Left renal cortex interstitium (tissue), 4 donors: Measurements from ENCODE around the gene PSENEN. TPM values are rescaled to one million over a fixed set of nuclear protein-coding genes. Genes with fewer than 3 reads are reported as not detected.
"Not testable (repeated sequence)": the region's sequence is repeated elsewhere in the genome, so short reads cannot be mapped to it uniquely, and the experiment has no call there.

Source experiments
- DNase-seq, 4 donors: peaks; one replicate each; pipeline ENCODE4 v3.0.0-alpha.2; 2013; ENCODE audit warnings: low read depth in 4 of 4, low spot score in 2 of 4, missing footprints in 1 of 4
- polyA plus RNA-seq, 4 donors: library from polyadenylated mRNA; unstranded; fragments of 120-200 nt; gene quantifications; one replicate each; pipeline ENCODE4 v1.2.1, GENCODE V29; 2013; ENCODE audit not compliant: insufficient read length in 4 of 4

Gene PSENEN
- polyA plus RNA-seq, 4 donors = 54.5 to 78.6 (median 66.5) TPM

DNA sequence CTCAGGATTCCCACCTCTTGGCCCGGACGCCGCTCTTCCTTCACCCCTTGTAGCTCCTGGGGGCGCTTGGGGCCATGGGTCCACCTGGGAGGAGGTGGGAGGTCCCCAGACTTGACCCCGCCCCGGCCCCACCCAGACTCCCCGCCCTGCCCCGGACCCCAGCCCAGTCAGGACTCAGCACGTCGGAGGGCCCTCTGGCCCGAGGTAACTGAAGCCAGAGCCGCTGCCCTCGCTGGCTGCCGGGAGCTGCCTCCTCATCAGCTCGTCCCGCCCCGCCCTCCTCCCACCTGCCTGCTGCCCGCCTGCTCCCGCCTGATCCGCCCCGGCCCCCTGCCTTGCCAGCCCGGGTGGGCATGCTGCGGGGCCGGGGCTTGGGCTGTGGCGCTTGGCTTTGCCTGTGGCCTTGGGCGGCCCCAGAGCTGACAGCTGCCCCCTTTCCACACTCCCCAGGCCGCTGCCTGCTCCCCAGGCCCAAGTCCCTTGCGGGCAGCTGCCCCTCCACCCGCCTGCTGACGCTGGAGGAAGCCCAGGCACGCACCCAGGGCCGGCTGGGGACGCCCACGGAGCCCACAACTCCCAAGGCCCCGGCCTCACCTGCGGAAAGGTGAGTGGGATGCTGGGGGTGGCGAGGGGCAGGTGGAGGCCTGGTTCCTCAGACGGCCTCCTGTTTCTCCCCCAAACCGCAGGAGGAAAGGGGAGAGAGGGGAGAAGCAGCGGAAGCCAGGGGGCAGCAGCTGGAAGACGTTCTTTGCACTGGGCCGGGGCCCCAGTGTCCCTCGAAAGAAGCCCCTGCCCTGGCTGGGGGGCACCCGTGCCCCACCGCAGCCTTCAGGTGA is 39.3 kb downstream of the PSENEN start:
- DNase-seq = no peak

DNA sequence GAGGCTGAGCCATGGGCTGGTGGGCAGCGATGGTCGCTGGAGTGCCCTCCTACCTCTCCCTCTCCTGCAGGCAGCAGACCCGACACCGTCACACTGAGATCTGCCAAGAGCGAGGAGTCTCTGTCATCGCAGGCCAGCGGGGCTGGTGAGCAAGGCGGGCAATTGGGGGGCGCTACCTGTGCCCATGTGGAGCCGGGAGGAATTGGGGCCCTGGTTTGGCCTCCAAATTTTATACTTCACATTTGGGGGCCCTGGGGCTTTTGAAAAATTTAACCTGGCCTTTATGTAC is 39.8 kb downstream of the PSENEN start:
- no peak for DNase-seq

DNA sequence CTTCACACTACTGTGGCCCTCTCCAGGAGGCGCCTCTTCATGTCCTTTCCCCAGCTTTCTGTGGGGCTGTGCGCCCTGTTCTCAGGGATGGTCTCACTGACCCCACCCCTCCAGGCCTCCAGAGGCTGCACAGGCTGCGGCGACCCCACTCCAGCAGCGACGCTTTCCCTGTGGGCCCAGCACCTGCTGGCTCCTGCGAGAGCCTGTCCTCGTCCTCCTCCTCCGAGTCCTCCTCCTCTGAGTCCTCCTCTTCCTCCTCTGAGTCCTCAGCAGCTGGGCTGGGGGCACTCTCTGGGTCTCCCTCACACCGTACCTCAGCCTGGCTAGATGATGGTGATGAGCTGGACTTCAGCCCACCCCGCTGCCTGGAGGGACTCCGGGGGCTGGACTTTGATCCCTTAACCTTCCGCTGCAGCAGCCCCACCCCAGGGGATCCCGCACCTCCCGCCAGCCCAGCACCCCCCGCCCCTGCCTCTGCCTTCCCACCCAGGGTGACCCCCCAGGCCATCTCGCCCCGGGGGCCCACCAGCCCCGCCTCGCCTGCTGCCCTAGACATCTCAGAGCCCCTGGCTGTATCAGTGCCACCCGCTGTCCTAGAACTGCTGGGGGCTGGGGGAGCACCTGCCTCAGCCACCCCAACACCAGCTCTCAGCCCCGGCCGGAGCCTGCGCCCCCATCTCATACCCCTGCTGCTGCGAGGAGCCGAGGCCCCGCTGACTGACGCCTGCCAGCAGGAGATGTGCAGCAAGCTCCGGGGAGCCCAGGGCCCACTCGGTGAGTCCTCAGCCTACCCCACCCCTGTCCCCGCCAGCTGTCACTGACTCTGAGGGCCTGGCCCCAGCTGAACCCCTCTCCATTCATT is 41.1 kb downstream of the PSENEN start:
- DNase-seq = no peak

DNA sequence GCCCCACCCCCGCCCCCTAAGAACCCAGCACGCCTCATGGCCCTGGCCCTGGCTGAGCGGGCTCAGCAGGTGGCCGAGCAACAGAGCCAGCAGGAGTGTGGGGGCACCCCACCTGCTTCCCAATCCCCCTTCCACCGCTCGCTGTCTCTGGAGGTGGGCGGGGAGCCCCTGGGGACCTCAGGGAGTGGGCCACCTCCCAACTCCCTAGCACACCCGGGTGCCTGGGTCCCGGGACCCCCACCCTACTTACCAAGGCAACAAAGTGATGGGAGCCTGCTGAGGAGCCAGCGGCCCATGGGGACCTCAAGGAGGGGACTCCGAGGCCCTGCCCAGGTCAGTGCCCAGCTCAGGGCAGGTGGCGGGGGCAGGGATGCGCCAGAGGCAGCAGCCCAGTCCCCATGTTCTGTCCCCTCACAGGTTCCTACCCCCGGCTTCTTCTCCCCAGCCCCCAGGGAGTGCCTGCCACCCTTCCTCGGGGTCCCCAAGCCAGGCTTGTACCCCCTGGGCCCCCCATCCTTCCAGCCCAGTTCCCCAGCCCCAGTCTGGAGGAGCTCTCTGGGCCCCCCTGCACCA is 41.9 kb downstream of the PSENEN start:
- no peak for DNase-seq

DNA sequence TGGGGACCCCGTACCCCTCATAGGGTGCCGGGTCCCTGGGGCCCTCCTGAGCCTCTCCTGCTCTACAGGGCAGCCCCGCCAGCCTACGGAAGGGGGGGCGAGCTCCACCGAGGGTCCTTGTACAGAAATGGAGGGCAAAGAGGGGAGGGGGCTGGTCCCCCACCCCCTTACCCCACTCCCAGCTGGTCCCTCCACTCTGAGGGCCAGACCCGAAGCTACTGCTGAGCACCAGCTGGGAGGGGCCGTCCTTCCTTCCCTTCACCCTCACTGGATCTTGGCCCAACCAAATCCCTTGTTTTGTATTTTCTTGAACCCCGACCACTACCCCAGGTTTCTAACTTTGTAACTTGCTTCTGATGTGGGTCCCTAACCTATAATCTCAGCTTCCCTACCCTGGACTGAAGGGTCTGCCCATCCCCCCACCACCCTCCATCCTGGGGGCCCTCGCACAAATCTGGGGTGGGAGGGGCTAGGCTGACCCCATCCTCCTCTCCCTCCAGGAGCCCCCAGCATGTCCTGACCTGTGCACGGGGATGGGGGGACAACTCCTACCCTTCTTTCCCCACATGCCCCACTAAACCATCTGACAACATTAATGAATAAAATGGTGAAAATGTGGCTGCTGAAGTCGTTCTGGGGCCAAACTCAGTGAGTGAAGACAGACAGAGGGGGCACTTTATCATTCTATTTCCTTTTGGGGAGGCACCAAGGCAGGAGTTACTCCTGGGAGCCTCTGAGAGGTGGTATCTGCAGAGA is 42.9 kb downstream of the PSENEN start:
- DNase-seq = no peak

DNA sequence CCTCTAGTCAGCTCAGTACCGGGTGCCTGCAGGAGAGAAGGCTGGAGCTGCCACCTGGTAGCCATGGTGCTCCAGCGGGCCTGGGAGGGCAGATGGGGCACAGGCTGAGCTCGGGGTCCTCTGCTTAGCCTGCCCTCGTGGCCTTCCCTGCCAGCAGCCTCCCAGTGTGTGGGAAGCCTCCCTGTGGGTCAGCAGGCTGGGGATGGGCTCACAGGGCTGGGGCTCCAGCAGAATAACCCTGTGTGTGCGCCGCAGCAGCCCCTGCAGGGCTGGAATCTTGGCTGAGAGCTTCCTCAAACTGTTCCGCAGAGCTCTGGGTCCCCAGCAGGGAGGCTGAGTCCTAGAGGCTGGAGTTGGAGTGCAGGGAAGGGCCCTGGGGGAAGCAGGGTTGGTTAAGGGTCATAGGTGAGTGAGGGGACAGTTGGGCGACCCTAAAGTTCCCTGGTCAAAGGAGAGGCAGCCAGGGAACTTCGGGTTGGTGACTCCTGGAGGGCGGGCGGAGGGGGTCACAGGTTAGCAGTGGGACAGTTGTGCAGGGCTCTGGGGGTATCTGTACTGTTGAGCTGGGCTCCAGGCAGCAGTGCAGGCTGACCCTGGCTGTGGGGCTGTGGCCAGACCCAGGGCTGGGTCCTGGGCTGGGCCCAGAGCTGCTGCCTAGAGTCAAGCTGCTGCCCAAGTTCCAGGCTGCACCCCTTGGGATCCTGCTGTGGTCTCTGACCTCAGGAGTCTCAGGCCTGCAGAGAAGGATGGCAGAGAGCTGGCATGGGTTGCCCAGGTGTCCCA is 43.9 kb downstream of the PSENEN start:
- DNase-seq = no peak

DNA sequence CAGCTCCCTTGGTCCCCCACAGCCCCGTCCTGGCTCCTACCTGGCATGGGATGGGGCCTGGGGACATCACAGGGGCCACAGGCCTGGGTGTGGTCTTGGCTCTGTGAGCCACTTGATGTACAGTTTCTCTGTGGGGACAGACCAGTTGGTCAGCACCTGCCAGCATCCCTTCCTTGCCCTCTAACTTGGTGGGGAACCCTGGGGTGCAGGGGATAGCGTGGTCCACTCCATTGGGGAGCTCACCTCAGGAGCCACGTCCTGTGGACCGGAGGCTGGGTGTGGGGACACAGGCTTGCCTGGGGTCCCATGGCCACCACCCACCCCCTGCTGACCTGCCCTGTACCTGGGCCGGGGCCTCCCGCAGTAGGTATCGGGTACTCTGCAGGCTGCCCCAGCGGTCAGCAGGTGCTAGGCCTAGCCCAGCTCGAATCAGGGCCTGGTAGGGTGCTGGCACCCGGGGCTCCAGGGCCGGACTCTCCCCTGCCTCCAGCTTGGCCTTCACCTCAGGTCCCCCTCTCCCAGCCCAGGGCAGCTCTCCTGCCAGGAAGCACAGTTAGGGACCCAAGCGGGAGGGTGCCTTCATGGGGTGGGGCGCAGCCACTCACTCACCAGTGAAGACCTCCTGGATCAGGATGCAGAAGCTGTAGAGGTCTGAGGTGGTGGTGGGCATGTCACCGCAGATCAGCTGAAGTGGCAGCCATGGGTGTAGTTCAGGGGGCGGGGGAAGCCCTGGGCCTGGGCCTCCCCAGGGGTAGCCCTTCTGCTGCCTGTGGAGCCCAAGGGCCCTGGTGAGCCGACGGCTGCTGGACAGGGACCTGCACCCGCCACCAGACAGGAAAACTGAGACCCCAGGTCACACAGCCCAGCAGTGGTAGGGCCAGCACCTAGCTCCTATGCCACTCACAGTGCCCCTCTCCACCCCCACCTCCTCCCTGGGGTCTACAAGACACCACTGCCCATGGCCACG is 44.8 kb downstream of the PSENEN start:
- DNase-seq = no peak

DNA sequence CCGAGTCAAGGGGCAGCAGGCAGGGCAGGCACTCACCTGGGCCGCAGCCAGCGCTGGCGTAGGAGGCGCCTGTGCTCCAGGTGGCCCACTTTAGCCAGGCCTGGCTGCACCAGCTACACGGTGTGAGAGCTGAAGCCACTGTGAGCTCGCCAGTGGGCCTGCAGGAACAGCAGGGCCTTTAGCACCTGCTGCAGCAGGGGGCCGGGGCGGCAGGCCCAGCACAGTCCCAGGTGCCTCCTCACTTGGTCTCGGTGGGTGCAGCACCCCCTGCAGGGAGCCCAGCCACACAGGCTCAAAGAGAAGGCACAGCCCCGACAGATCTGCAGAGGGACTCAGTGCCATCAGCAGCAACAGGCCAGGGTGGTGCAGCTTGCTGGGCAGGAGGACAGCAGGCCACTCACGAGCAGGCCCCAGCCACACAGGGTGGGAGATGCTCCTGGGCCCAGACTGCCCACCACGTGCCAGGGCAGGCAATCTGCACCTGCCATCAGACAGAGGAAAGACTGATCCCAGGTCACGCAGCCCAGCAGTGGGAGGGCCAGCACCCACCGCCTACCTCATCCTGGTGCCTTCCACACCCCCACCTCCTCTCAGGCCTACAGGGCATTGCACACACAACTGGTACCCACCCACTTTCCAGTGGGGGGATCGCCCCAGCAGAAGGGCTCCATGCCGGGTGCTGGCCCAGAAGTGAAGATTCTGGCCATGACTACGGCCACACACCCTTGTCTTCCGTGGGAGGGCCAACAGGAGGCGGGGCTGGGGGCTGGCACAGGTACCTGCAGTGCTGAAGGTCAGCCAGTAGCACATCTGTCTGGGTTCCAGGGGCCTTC is 45.7 kb downstream of the PSENEN start:
- DNase-seq = no peak

DNA sequence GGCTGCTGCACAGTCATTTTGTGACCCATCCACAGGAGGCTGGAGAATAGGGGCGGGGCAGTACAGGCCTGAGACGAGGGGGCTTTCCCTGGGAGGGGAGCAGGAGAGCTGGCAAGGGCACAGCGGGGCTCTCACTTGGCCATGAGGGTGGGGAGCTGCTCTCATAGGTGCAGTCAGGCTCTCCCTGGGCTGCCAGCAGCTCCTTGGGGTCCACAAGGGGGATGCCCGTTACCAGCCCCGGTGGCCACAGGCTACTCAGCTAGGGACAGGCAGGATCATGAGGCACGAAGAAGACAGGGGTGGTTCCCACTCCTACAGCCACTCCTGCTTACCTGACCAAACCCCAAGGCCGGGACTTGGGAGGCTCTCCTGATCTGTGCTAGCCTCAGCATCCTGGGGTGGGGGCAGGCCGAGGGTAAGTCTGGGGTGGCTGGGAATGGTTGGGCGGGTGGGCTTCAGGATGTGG is 46.4 kb downstream of the PSENEN start:
- no peak for DNase-seq

DNA sequence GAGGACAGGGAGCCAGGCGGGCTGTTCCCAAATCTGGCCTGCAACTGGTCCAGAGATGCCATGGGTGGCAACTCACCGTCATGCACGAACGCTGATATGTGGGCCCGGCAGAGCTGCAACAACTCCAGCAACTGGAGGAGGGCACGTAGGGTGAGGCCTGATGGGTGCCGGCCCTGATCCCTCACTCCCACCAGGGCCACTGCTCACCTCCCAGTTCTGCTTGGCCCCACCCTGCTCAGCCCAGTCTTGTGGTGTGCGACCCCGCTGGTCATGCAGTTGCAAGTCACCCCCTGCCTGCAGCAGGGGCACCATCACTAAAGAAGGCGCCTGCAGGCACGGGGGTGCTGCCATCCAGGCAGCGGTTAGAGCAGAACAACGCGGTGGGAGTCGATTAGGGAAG is 46.9 kb downstream of the PSENEN start:
- DNase-seq = no peak

DNA sequence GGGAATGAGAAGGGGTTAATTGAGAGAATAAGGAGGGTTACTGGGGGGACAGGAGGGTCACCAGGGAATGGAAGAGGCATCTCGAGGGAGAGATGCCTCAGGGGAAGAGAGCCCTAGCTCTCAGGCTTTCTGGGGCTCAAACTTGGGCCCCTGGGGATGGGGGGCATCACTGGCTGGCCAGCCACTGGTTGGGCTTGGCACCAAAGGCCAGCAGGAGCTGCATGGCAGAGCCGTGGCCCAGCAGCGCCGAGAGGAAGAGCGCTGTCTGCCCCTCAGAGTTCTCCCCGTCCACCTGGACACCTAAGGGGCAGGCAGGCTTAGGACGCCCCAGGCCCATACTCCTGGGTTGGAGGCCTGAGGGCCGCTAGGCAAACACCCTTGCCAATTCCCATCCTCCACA is 47.4 kb downstream of the PSENEN start:
- DNase-seq = no peak

DNA sequence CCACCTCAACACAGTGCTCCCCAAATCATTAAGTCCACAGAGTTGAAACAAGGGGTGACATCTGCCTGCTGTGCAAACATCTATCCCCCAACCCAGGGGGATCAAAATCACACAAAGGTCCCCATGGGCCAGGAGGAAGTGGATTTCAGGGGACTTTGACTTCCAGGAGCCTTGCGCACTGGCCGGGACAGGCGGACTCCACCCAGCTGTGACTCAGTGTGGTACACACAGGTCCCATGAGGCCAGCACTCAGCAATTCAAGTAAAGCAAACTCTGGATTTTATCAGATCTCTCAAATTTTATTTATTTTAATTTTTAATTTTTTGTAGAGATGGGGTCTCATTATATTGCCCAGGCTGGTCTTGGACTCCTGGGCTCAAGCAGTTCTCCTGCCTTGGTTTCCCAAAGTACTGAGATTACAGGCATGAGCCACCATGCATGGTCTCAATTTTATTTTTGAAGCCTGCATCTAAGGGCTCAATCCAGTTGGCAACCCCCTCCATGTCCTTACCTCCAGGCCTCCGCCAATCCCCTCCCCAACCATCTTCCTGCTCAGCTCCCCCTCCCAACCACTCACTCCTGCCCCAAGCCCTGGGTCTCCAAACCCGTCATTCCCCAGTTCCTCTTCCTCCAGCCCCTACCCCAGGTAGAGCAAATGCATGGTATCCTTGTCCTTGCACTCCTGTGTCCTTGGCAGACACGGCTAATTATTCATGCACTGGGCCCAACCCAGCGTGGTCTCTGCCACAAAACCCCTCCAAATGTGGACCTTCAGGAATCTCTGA is 48.1 kb downstream of the PSENEN start:
- no peak for DNase-seq

DNA sequence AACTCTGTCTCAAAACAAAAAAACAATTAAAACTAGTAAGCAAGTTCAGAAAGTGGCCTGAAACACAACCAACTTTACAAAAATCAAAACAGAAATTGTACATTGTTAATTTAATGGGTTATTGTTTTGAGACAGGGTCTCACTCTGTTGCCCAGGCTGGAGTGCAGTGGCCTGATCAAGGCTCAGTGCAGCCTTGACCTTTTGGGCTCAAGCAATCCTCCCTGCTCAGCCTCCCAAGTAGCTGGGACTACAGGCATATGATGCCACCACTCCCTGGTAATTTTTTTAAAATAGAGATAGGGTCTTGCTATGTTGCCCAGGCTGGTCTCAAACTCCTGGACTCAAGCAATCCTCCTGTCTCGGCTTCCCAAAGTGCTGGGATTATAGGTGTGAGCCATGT is 50.1 kb downstream of the PSENEN start:
- DNase-seq = not testable (repeated sequence)
